T follicular helper cell (primary cell): Measurements from ENCODE around the gene NFS1.
"Not testable (repeated sequence)": the region's sequence is repeated elsewhere in the genome, so short reads cannot be mapped to it uniquely, and the experiment has no call there.

Experiments
- DNase-seq: peaks from one replicate; pipeline ENCODE4 v3.0.0-alpha.2; 2020; ENCODE audit warnings: low read depth

NFS1 gene

GRCh38 chr20:35729836-35730582 is 30.9 kb upstream of the NFS1 start:
- DNase-seq, result no peak

GRCh38 chr20:35729283-35729807 is 30.2 kb upstream of the NFS1 start:
- no peak for DNase-seq

GRCh38 chr20:35726842-35727711 is 27.9 kb upstream of the NFS1 start:
- DNase-seq, result no peak

GRCh38 chr20:35724321-35725230 is 25.4 kb upstream of the NFS1 start:
- no peak for DNase-seq

- DNase-seq, result not testable (repeated sequence)
Measured at GRCh38 chr20:35723652-35724320, 24.6 kb upstream of the NFS1 start.

GRCh38 chr20:35723275-35723639 is 24.1 kb upstream of the NFS1 start:
- DNase-seq, result not testable (repeated sequence)

- DNase-seq, result no peak
Measured at GRCh38 chr20:35721621-35722020, 22.5 kb upstream of the NFS1 start.

GRCh38 chr20:35721219-35721618 is 22.1 kb upstream of the NFS1 start:
- DNase-seq, result no peak

GRCh38 chr20:35720165-35721123 is 21.3 kb upstream of the NFS1 start:
- no peak for DNase-seq

GRCh38 chr20:35719717-35720116 is 20.6 kb upstream of the NFS1 start:
- DNase-seq, result no peak

GRCh38 chr20:35718972-35719635 is 20.0 kb upstream of the NFS1 start:
- no peak for DNase-seq

- DNase-seq, result not testable (repeated sequence)
Measured at GRCh38 chr20:35718321-35718720, 19.2 kb upstream of the NFS1 start.

- no peak for DNase-seq
Measured at GRCh38 chr20:35716330-35716729, 17.2 kb upstream of the NFS1 start.

GRCh38 chr20:35715652-35716051 is 16.5 kb upstream of the NFS1 start:
- no peak for DNase-seq

GRCh38 chr20:35714127-35714526 is 15.0 kb upstream of the NFS1 start:
- no peak for DNase-seq

GRCh38 chr20:35713120-35713519 is 14.0 kb upstream of the NFS1 start:
- DNase-seq, result not testable (repeated sequence)

- no peak for DNase-seq
Measured at GRCh38 chr20:35711588-35712209, 12.5 kb upstream of the NFS1 start.

- DNase-seq, result no peak
Measured at GRCh38 chr20:35710884-35711587, 11.9 kb upstream of the NFS1 start.
